GM21526 (cell line): ENCODE results near the gene TEK.

Experiments
- ATAC-seq: cut with Tn5 transposase; IDR thresholded peaks from one replicate; pipeline ENCODE4 v1.9.1; 2021; ENCODE audit warnings: moderate library complexity; ENCODE audit not compliant: unreplicated experiment, low FRiP score

The TEK gene

DNA sequence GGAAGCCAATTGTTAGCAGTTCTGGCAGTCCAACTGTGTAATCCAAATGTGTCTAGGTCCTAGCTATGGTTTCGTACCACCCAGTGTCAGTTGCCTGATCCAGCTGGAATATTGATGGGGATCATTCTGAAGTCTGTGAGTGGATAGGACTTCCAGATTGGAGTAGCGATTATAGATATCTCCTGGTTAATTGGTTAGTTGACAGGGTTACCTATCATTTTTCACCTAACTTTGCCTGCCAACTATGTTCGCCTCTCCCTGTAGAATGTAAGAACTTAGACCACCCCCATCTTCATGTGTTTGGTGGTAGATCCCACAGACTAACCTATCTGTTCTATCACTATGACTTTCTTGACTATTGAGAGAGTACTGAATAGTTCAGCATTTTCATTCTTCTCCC is 59.9 kb downstream of the TEK start:
- no peak for ATAC-seq

DNA sequence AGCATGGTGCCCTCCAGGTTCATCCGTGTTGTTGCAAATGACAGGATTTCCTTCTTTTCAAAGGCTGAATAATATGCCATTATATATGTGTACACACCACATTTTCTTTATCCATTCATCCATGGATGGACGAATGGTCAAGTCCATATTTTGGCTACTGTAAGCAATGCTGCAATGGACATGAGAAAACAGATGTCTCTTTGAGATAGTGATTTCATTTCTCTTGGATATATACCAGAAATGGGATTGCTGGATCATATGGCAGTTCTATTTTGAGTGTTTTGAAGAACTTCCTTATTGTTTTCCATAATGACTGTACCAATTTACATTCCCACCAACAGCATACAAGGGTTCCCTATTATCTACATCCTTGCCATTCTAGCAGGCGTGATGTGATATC is 67.9 kb downstream of the TEK start:
- ATAC-seq, result no peak

- no peak for ATAC-seq
Observed at GRCh38 chr9:27179245-27179865, 70.3 kb downstream of the TEK start.

- no peak for ATAC-seq
Observed at GRCh38 chr9:27181381-27181780, 72.4 kb downstream of the TEK start.

- no peak for ATAC-seq
Observed at GRCh38 chr9:27182421-27182820, 73.4 kb downstream of the TEK start.

DNA sequence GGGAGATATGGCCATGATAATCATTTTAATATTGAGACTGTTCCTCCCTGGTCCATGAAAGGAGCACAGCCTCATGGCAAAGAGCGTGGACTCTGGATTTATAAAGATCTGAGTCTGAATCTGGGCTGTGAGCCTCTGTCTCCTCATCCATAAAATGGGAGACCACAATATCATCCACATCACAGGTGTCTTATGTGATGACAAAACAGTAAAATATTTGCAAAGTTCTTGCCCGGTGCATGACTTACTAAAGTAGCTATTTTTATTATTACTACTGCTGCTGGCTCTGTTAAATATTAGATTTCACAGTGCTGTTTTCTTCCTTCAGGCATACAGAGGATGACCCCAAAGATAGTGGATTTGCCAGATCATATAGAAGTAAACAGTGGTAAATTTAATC is 74.1 kb downstream of the TEK start:
- ATAC-seq, result no peak

DNA sequence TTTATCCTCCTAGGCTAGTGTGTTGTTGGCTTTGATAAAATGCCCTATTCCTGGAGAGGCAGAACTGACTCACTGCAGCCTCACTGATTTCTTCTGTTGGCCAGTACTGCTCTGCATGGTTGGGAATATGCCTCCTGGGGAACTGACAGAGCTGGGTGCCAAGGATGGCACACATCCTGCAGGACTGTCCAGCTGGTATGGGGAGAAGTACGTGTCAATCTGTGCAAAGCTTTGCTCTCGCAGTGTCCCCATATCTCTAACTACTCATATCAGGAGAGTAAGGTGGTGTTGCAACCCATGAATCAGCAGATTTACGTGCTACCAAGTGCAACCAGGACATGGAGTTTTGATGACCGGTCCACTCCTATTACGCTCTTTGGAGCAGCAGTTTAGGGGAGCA is 74.7 kb downstream of the TEK start:
- ATAC-seq, result no peak

GRCh38 chr9:27184556-27185351 is 75.7 kb downstream of the TEK start:
- no peak for ATAC-seq

- ATAC-seq, result no peak
Observed at GRCh38 chr9:27188426-27188825, 79.4 kb downstream of the TEK start.

GRCh38 chr9:27189426-27189825 is 80.4 kb downstream of the TEK start:
- ATAC-seq, result no peak

DNA sequence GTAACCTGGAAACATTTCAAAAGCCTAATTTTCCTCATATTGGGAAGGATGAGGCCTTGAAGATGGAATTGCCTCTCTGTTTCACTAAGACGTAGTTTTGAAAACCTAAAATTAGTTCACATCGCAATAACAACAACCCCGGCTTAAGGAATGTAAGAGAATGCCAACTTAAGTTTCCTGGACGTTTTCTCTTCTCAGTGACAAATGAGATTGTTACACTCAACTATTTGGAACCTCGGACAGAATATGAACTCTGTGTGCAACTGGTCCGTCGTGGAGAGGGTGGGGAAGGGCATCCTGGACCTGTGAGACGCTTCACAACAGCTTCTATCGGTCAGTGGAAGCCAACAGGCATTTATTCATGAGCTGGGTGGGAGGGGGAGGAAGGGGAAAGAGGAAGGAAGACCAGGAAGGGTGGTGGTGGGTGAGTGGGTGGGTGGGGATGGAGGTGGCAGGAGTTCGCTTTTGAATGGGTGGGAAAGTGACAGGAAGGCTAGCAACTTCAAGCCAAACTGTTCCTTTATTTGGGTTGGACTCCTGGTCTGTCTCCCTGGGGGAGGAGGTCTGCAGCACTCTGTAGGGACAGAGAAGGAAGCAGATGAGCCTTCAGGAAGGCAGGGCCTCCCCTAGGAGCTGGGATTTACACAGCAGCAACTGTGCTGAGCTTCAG is 83.4 kb downstream of the TEK start:
- ATAC-seq, result no peak

DNA sequence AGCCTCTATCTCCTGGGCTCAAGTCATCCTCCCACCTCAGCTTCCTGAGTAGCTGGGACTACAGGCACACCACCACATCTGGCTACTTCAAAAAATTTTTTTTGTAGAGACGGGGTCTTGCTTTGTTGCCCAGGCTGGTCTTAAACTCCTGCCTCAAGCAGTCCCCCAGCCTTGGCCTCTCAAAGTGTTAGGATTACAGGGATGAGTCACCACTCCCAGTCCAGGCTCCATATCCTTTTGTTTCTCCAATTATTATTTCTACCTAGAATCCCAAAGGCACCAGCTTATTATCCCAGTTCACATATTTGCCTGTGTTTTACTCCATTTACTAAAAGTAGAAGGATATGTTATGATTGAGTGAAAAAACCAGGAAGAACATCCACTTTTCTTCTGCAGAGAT is 84.9 kb downstream of the TEK start:
- ATAC-seq, result no peak

GRCh38 chr9:27194401-27195091 is 85.5 kb downstream of the TEK start:
- no peak for ATAC-seq

- ATAC-seq, result no peak
Observed at GRCh38 chr9:27195191-27195590, 86.2 kb downstream of the TEK start.

- no peak for ATAC-seq
Observed at GRCh38 chr9:27196383-27196782, 87.4 kb downstream of the TEK start.

GRCh38 chr9:27198190-27198589 is 89.2 kb downstream of the TEK start:
- ATAC-seq, result no peak

- ATAC-seq, result no peak
Observed at GRCh38 chr9:27202056-27202455, 93.0 kb downstream of the TEK start.

GRCh38 chr9:27203783-27204182 is 94.8 kb downstream of the TEK start:
- ATAC-seq, result no peak

DNA sequence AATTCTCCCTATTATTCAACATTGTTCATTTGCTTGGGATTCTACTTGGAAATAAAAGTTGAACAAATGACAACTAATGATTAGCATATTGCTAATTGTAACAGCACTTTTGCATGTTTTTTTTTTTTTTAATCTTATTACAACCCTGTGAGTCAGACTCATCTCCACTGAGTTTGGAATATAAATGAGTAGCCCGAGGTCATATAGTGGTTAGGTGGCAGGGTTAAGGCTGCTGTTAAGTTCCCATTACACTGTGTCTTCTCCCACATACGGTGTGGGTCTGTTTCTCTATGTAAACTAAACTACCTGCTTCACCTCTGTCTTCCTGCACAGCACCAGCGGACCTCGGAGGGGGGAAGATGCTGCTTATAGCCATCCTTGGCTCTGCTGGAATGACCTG is 95.6 kb downstream of the TEK start:
- ATAC-seq, result no peak

DNA sequence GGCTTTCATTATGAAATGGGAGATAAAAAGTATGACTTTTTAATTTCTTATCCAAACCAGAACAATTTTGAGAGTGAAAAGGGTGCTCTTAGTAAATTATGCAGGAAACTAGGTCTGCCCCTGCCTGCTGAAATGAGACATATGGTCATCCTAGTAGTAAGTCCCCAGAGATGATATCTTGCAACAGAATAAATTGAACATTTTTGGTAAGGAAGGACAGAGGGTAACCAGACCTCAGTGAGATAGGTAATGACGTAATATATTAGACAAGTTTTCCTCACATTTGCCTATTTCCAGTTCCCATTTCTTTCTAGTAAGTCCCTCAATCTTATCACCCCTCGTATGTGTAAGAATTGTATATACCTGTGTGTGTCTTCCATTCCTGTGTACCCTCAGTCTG is 96.2 kb downstream of the TEK start:
- ATAC-seq, result no peak

DNA sequence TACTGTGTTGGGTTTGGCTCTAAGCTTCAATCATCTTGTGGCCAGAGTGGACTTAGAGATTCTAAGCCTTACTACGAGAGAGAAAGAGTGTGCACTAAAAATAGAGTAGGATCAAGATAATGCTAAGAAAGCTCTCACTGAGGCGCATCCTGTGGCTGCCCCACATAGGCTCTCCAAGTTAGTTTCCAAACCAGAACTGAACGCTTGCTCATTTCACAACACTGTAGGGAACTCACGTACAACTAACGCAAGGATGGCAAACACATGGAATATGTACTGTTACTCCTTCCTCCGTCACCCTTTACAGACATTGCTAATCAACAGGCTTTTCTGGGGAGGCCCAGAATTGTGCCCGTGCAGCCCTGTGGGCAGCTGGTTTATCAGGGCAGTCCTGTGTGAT is 97.0 kb downstream of the TEK start:
- ATAC-seq, result no peak
